LNCaP clone FGC (cell line): ENCODE results near the gene NAPA.

ENCODE experiments used
- DNase-seq: peaks from one replicate; pipeline ENCODE4 v3.0.0-alpha.2; 2011; ENCODE audit warnings: low read depth
- H3K4me3 ChIP-seq: 2 replicates; pipeline ENCODE4 v1.5.1; 2011; ENCODE audit warnings: mild to moderate bottlenecking, low read depth, low read length, control low read depth
- TF ChIP-seq, protein P1 (sequence below): IDR thresholded peaks from 2 replicates; pipeline ENCODE4 v1.5.1; 2012; ENCODE audit warnings: mild to moderate bottlenecking; ENCODE audit not compliant: control insufficient read depth, insufficient read depth; ENCODE audit errors: extremely low read depth

NAPA gene

DNA sequence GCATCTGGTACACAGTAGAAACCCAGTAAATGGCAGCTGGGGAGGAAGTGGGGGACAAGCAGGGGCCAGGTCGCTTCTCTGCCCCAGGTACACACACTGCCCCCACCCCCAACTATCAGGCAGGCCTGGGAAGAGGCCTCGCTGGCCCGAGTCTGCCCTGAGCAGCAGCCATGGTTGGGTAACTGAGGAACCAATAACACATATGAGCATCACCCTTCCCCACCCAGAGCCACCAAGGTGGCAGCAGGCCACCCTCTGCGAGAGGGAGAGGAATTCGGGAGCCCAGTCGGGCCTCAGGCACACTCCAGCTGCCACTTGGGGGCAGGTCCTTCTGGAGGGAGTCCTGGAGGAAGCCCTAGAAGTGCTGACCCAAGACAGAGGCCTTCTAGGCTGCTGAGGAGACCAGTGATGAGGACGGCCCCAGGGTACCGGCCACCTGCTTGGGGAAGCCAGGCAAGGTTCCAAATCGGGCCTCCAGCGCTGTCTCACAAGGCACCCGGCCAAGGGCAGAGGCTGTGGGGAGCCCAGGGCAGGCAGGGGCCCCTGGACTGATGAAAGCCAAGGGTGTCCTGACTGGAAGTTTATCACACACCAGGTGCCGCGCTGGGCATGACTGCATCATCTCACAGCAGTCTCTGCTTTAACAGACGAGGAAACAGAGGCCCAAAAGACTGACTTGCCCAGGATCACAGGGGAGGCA lies 16.9 kb downstream of the NAPA start:
- no peak for DNase-seq
- TF ChIP-seq, protein P1, sequence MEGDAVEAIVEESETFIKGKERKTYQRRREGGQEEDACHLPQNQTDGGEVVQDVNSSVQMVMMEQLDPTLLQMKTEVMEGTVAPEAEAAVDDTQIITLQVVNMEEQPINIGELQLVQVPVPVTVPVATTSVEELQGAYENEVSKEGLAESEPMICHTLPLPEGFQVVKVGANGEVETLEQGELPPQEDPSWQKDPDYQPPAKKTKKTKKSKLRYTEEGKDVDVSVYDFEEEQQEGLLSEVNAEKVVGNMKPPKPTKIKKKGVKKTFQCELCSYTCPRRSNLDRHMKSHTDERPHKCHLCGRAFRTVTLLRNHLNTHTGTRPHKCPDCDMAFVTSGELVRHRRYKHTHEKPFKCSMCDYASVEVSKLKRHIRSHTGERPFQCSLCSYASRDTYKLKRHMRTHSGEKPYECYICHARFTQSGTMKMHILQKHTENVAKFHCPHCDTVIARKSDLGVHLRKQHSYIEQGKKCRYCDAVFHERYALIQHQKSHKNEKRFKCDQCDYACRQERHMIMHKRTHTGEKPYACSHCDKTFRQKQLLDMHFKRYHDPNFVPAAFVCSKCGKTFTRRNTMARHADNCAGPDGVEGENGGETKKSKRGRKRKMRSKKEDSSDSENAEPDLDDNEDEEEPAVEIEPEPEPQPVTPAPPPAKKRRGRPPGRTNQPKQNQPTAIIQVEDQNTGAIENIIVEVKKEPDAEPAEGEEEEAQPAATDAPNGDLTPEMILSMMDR = no peak

DNA sequence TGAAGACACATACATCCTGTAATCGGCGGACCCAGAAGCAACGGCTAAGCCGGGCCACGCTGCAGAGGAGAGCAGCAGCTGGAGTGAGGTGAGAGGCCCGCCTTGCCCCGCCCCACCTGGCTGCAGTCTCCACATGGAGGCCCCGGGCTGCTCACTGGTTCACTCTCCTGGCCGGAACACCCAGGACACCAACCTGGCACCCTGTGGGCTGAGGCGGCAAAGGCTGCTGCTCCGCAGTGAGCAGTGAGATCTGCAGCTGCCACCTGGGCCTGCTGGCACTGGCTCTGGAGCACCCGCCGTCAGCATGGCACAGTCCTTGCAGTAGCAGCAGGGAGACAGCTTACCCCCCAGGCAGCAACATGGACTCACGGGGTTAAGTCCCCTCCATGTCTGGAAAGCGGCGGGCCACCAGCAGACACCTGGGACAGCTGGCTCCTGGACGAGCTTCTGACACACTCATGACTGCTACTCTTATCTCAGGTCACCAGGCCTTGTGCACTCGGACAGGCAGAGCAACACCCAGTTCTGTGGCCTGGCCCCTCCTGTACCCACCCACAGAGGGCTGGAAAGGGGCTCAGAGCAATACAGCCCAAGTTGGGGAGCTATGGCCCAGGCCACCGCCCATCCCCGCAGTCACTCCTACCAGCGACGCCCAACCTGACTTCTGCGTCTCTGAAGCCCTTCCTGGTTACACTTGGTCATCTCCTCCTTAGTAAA lies 17.7 kb downstream of the NAPA start:
- TF ChIP-seq, protein P1 = no peak
- H3K4me3 ChIP-seq = no peak overlapping the region
- no peak for DNase-seq

More for the DNA sequence above, 16.9 kb downstream of the NAPA start:
- no peak overlapping the region for H3K4me3 ChIP-seq

DNA sequence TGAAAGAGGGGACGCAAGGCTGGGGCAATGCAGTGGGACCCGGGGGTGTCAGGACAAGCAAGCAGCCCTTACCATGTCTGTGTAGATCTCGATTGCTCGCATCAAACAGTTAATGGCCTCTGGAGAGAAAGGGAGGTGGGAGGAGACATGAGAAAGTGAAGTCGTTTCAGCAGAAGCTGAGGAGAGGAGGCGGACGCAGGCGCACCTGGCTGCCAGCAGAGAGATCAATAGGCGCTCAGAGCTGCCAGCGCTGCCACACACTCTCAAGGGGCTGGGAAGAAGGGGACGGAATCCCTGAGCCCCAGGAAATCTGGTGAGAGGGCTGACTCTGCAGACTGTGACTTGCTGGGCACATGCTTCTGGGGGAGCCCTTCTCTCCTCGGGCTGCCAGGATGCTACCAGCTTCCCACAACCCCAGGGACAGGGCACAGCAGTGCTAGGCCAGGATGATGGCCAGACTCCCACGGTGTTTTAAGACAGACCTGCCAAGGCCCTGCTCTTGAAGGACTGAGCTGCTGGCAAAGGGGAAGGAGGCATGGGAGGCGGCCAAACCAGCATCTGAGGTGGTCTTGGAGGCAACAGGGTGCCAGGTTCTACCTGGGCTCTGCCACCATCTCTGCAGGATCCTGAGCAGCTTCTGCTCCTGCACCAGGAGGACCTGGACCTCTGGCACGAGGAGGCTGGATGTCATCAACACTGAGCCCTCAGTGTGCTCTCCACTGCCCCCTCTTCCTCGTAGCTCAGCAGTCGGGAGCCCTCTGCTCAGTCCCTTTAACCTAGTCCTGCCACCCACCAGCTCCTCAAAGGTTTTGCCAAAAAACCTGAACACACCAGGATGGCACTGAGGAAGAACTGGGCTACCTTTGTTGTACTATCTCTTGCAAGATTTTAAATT lies 19.1 kb downstream of the NAPA start:
- no peak for DNase-seq
- TF ChIP-seq, protein P1 = no peak
- no peak overlapping the region for H3K4me3 ChIP-seq

DNA sequence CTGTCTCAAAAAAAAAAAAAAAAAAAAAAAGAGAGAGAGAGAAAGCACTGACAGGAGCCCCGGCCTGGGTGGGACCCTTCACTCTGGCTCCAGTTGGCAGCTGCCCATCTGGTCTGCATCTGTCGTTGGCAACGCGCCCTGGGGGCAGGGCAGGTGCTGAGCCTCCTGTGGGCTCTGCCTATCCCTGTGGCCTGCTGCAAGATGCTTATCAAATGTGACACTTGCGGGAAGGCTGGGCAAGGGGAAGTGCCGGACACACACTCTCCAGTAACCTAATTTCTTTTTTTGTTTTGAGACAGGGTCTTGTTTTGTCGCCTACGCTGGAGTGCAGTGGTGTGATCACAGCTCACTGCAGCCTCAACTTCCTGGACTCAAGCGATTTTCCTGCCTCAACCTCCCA lies 20.1 kb downstream of the NAPA start:
- H3K4me3 ChIP-seq = no peak overlapping the region
- no peak for DNase-seq
- TF ChIP-seq, protein P1 = no peak

DNA sequence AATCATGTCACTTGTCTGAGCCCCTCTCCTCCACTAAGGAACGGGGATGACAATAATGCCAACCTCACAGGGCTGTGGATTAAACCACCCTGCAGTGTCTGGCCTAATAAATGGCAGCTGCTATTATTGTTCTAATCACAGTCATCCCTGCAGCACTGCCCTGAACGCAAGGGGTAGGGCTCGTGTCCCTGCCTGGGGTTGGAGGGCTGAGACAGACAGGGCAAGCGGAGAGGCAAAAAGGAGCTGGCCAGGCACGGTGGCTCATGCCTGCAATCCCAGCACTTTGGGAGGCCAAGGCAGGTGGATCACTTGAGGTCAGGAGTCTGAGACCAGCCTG lies 20.7 kb downstream of the NAPA start:
- no peak for DNase-seq
- TF ChIP-seq, protein P1 = no peak
- no peak overlapping the region for H3K4me3 ChIP-seq

DNA sequence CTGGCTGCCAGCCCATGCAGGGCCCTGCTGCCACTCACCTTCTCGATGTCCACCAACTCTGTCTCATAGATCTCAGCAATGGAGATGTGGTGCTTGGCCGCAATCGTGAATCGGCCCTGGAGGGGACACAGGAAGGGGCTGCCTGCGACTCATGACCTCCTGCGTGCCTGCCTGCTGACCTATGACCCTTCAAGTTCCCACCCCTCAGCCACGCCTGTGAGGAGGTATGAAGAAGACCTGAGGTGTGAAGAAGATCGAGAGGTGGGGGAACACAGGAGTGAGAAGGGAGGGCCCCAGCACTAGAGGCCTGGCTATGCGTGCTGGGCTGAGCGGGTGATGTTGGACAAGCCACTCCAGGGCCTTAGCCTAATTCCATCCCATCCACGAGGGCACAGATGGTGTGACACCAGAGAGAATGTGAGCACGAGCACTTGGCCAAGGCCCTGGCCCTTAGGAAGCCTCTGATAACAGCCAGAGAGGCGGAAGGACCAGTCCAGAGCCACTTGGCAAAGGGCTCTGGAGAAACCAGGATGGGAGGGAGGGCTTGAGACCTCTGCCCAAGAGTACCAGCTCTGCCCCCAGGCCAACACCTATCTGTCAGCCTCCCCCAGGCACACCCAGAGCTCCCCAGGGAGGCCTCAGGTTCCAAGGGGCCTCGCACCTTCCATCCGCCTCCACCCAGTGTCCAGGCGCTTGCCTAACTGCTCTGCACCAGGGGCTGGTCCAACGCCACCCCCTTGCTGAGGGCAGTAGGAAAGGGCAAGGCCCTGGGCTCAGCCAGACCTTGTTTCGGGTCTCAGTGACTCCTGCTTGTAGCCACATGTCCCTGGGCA lies 21.3 kb downstream of the NAPA start:
- TF ChIP-seq, protein P1 = no peak
- no peak overlapping the region for H3K4me3 ChIP-seq
- DNase-seq = no peak
